Nephron (organoid): Measurements from ENCODE around the gene TBC1D16.

Experiments used
- H3K27ac Mint-ChIP-seq, 3 experiments: 2 replicates each; pipeline ENCODE4 v1.8.0; 2020; ENCODE audit warnings: mixed read lengths in 3 of 3, mild to moderate bottlenecking in 2 of 3, moderate library complexity in 1 of 3
- H3K27me3 Mint-ChIP-seq: 2 replicates; pipeline ENCODE4 v1.8.0; 2021; ENCODE audit warnings: low read depth, mild to moderate bottlenecking, moderate library complexity, mixed read lengths
- H3K36me3 Mint-ChIP-seq: 2 replicates; pipeline ENCODE4 v1.8.0; 2020; ENCODE audit warnings: low read depth, mixed read lengths
- H3K4me1 Mint-ChIP-seq: 2 replicates; pipeline ENCODE4 v1.8.0; 2020; ENCODE audit warnings: mixed read lengths
- H3K4me3 Mint-ChIP-seq, 3 experiments: 2 replicates each; pipeline ENCODE4 v1.8.0; 2020; ENCODE audit warnings: mild to moderate bottlenecking in 3 of 3, mixed read lengths in 3 of 3, moderate library complexity in 2 of 3
- H3K9me3 Mint-ChIP-seq: 2 replicates; pipeline ENCODE4 v1.8.0; 2020; ENCODE audit warnings: mixed read lengths
- CTCF ChIP-seq, 3 experiments: fragments of 200-600 bp; sonication (generic); IDR thresholded peaks; one replicate each; pipeline ENCODE4 v1.5.0; 2021; ENCODE audit warnings: antibody characterized with exemption in 3 of 3; ENCODE audit not compliant: unreplicated experiment in 3 of 3

Gene TBC1D16

GRCh38 chr17:79993390-79994227 is 42.1 kb downstream of the TBC1D16 start:
- H3K4me3 Mint-ChIP-seq: peak overlapping the region; percentile 3 to 37 (median 23)
- no peaks in the 10 kb centered on the region for H3K27me3 Mint-ChIP-seq
- H3K27ac Mint-ChIP-seq: peak overlapping the region; percentile 56 to 71 (median 63)
- H3K36me3 Mint-ChIP-seq: peaks cover 2% of the 10 kb centered on the region
- peaks cover 45% of the 10 kb centered on the region for H3K4me1 Mint-ChIP-seq
- no peaks in the 10 kb centered on the region for H3K9me3 Mint-ChIP-seq
- TF ChIP-seq CTCF (IDR thresholded peaks at IDR 0.05; ENCODE audit: unreplicated experiment in 3 of 3): no peak

GRCh38 chr17:79992649-79993389 is 42.9 kb downstream of the TBC1D16 start:
- Mint-ChIP-seq H3K4me1 (peaks cover 53% of the 10 kb centered on the region), H3K27me3 (no peaks in the 10 kb centered on the region), H3K9me3 (no peaks in the 10 kb centered on the region), H3K27ac (peak overlapping the region; percentile 10 to 77 (median 71)), H3K36me3 (no peaks in the 10 kb centered on the region), H3K4me3 (peak overlapping the region; percentile 59 to 79 (median 71))
- TF ChIP-seq CTCF (IDR thresholded peaks at IDR 0.05; ENCODE audit: unreplicated experiment in 3 of 3): no peak

DNA sequence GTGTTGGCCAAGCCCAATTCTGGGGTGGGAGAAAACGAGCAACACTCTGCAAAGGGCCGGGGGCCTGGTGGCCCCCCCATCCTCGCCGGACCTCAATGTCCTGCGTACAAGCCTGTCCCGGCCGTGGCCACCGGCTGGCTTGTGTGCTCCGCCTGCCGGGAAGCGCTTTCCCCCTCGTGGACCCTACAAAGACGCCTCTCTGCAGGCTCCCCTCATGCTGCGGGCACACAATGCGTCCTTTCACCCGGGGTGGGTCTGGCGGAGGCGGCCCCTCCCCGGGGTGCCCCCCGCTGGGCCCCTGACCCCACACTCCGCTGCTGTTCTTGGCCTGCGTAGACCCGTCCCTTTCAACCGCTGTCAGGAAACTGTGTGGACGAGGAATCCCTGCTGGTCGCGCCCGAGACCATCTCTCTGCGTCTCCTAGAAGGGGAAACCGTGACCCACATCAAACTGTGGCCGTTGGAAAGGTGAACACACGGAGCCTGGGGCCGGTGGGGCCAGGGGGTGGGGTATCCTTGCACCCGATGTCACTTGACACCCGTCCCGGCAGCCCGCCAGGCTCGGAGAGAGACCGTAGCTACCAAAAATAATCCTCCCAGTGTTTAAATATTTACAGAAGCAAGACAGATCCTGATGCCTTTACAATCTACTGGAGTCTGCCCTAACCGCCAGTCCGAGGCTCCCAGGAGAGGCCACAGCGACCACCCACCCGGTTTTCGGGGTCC is 43.6 kb downstream of the TBC1D16 start:
- no peaks in the 10 kb centered on the region for H3K36me3 Mint-ChIP-seq
- TF ChIP-seq CTCF (IDR thresholded peaks at IDR 0.05; ENCODE audit: unreplicated experiment in 3 of 3): peak in 2 of 3 experiments; percentile 29 to 44
- H3K4me3 Mint-ChIP-seq: peak overlapping the region; percentile 59 to 79 (median 71)
- peak overlapping the region; percentile 10 to 77 (median 49) for H3K27ac Mint-ChIP-seq
- no peaks in the 10 kb centered on the region for H3K27me3 Mint-ChIP-seq
- H3K9me3 Mint-ChIP-seq: no peaks in the 10 kb centered on the region
- peaks cover 58% of the 10 kb centered on the region for H3K4me1 Mint-ChIP-seq

- peaks cover 63% of the 10 kb centered on the region for H3K4me1 Mint-ChIP-seq
- H3K27me3 Mint-ChIP-seq: no peaks in the 10 kb centered on the region
- no peaks in the 10 kb centered on the region for H3K9me3 Mint-ChIP-seq
- H3K36me3 Mint-ChIP-seq: no peaks in the 10 kb centered on the region
- TF ChIP-seq CTCF (IDR thresholded peaks at IDR 0.05; ENCODE audit: unreplicated experiment in 3 of 3): peak; percentile 53 to 69 (median 64)
- H3K27ac Mint-ChIP-seq: peak overlapping the region in 2 of 3 experiments; percentile 34 to 53
- H3K4me3 Mint-ChIP-seq: peak overlapping the region; percentile 44 to 55 (median 52)
Observed at GRCh38 chr17:79991140-79991923, 44.3 kb downstream of the TBC1D16 start.

GRCh38 chr17:79990704-79991103 is 45.0 kb downstream of the TBC1D16 start:
- Mint-ChIP-seq H3K9me3 (no peaks in the 10 kb centered on the region), H3K36me3 (no peaks in the 10 kb centered on the region), H3K4me3 (peak overlapping the region; percentile 26 to 52 (median 44)), H3K27ac (peak overlapping the region; percentile 33 to 53 (median 34)), H3K4me1 (peaks cover 70% of the 10 kb centered on the region), H3K27me3 (no peaks in the 10 kb centered on the region)
- TF ChIP-seq CTCF (IDR thresholded peaks at IDR 0.05; ENCODE audit: unreplicated experiment in 3 of 3): no peak
